GM12865 (cell line): ENCODE data around the gene DNAJC16.
"Not testable (repeated sequence)": the region's sequence is repeated elsewhere in the genome, so short reads cannot be mapped to it uniquely, and the experiment has no call there.

ENCODE experiments used
- DNase-seq: peaks from one replicate; pipeline ENCODE4 v3.0.0; 2010; ENCODE audit warnings: low read depth
- H3K4me3 ChIP-seq: 2 replicates; pipeline ENCODE4 v1.5.1; 2011; ENCODE audit warnings: mild to moderate bottlenecking, low read depth, low read length, control low read depth
- CTCF ChIP-seq: IDR thresholded peaks from 2 replicates; pipeline ENCODE4 v1.5.1; 2011; ENCODE audit warnings: low read length, control low read depth, low read depth, inconsistent platforms; ENCODE audit not compliant: insufficient read depth; ENCODE audit errors: missing control alignments

Gene DNAJC16

GRCh38 chr1:15509586-15509985 is 17.1 kb upstream of the DNAJC16 start:
- TF ChIP-seq CTCF: no peak
- H3K4me3 ChIP-seq: no peak overlapping the region
- no peak for DNase-seq

GRCh38 chr1:15510611-15511405 is 15.8 kb upstream of the DNAJC16 start:
- H3K4me3 ChIP-seq: no peak overlapping the region
- DNase-seq: no peak
- TF ChIP-seq CTCF: no peak

- DNase-seq: no peak
- no peak for TF ChIP-seq CTCF
These were observed 13.5 kb upstream of the DNAJC16 start for GRCh38 chr1:15513192-15513591.

GRCh38 chr1:15513919-15514318 is 12.7 kb upstream of the DNAJC16 start:
- no peak overlapping the region for H3K4me3 ChIP-seq
- no peak for TF ChIP-seq CTCF
- DNase-seq: no peak

More at GRCh38 chr1:15513192-15513591, 13.5 kb upstream of the DNAJC16 start:
- H3K4me3 ChIP-seq: no peak overlapping the region

GRCh38 chr1:15514557-15514956 is 12.1 kb upstream of the DNAJC16 start:
- not testable (repeated sequence) for H3K4me3 ChIP-seq

GRCh38 chr1:15515022-15515663 is 11.5 kb upstream of the DNAJC16 start:
- TF ChIP-seq CTCF: no peak
- no peak for DNase-seq
- no peak overlapping the region for H3K4me3 ChIP-seq

More at GRCh38 chr1:15514557-15514956, 12.1 kb upstream of the DNAJC16 start:
- not testable (repeated sequence) for DNase-seq

- no peak for TF ChIP-seq CTCF
- DNase-seq: no peak
- H3K4me3 ChIP-seq: no peak overlapping the region
These were observed 7.0 kb upstream of the DNAJC16 start for GRCh38 chr1:15519625-15520024.

GRCh38 chr1:15521206-15521906 is 5.3 kb upstream of the DNAJC16 start:
- DNase-seq, H3K4me3 ChIP-seq: not testable (repeated sequence)
